Esophagus muscularis mucosa (tissue), 4 donors: ENCODE data around the gene PPEF1.
"Not testable (repeated sequence)": the region's sequence is repeated elsewhere in the genome, so short reads cannot be mapped to it uniquely, and the experiment has no call there.

Experiments used
- EP300 ChIP-seq: sonication (generic); formaldehyde crosslinking; IDR thresholded peaks from one replicate; pipeline ENCODE4 v1.6.1; 2017; ENCODE audit warnings: antibody characterized with exemption
- POLR2AphosphoS5 ChIP-seq, 2 donors: sonication (generic); formaldehyde crosslinking; IDR thresholded peaks; one replicate each; pipeline ENCODE4 v1.6.1; 2017; ENCODE audit warnings: antibody characterized with exemption in 2 of 2
- TF ChIP-seq, protein P1 (sequence below), 3 experiments: fragments of 200-600 bp in 2 of 3; fragments of 450-650 bp in 1 of 3; sonication (generic) in 2 of 3; IDR thresholded peaks; one replicate each; pipeline ENCODE4 v1.5.1; 2017 to 2019; ENCODE audit warnings: antibody characterized with exemption in 3 of 3, mild to moderate bottlenecking in 2 of 3, moderate library complexity in 1 of 3

- TF ChIP-seq, protein P1, sequence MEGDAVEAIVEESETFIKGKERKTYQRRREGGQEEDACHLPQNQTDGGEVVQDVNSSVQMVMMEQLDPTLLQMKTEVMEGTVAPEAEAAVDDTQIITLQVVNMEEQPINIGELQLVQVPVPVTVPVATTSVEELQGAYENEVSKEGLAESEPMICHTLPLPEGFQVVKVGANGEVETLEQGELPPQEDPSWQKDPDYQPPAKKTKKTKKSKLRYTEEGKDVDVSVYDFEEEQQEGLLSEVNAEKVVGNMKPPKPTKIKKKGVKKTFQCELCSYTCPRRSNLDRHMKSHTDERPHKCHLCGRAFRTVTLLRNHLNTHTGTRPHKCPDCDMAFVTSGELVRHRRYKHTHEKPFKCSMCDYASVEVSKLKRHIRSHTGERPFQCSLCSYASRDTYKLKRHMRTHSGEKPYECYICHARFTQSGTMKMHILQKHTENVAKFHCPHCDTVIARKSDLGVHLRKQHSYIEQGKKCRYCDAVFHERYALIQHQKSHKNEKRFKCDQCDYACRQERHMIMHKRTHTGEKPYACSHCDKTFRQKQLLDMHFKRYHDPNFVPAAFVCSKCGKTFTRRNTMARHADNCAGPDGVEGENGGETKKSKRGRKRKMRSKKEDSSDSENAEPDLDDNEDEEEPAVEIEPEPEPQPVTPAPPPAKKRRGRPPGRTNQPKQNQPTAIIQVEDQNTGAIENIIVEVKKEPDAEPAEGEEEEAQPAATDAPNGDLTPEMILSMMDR (IDR thresholded peaks at IDR 0.05): not testable (repeated sequence)
- TF ChIP-seq EP300; POLR2AphosphoS5 (IDR thresholded peaks at IDR 0.05): not testable (repeated sequence)
These were observed 32.2 kb downstream of the PPEF1 start for GRCh38 chrX:18739609-18740008.
